ENCODE results near the gene TMEM14C. TPM values are rescaled to one million over a fixed set of nuclear protein-coding genes. Genes with fewer than 3 reads are reported as not detected.

TMEM14C gene
- total and polyA plus RNA-seq, 2 donors (not counting 3 experiments of a cell fraction or from before 2014, with no cell fraction given) = 89.3 to 146 TPM

DNA sequence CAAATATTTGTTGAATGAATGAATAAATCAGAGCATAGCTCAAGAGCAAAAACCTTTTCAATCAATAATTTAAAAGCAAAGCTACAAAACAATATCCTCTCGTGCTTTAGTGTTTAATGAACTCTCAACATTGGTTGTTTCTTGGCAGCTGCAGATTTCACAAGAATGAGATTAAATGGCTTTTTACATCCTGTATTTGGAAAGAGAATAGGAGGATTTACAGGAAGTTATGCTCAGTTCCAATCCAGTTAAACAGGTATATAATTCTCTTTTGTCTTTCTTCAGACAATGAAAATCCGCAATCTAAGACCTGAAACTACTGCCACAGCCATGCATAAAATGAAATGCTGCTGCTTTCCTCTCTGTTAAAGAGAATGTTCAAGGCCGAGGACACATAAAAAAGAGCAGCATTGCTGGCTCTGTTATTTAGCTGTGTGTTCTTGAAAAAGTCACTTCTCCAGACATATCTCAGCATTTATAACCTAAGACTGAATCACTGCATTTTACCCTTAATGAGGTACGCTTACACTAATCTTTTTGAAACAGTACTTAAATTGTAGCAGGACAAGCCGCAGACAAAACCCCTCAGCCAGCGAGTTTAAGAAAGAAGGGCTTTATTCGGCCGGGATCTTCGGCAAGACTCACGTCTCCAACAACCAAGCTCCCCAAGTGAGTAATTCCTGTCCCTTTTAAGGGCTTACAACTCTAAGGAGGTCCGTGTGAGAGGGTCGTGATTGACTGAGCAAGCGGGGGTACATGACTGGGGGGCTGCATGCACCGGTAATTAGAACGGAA is 32.0 kb upstream of the TMEM14C start:
- POLR2A ChIA-PET = no interaction called here
- dilution Hi-C loops (cut with MboI; ENCODE audit: extremely low pct_ligation_motif_present, low sequenced_read_pairs) = no loop called here

More for the DNA sequence above, 32.0 kb upstream of the TMEM14C start:
- FAIRE-seq (no peak), DNase-seq (ENCODE audit: low read depth, low spot score) (no peak)
- Histone ChIP-seq H3K4me1 (ENCODE audit: control insufficient read depth, extremely low read depth, insufficient read depth, low read length) (peaks cover 11% of the 10 kb centered on the region), H3K27ac (ENCODE audit: insufficient read depth, low read depth, low read length) (no peak overlapping the region), H3K79me2 (ENCODE audit: control insufficient read depth, insufficient read depth, low read length) (peaks cover 11% of the 10 kb centered on the region), H3K4me3 (replicated peaks in 1 of 3; ENCODE audit: insufficient read depth in 1 of 3, low read depth in 1 of 3, low read length in 3 of 3) (no peak overlapping the region), H2AFZ (ENCODE audit: low read depth, low read length) (no peak overlapping the region), H3K9me1 (replicated peaks; ENCODE audit: control insufficient read depth, extremely low read depth, insufficient read depth, low read length) (no peaks in the 10 kb centered on the region), H3K9ac (replicated peaks; ENCODE audit: extremely low read depth, insufficient read depth, low read length) (no peak overlapping the region), H3K9me3 (replicated peaks; ENCODE audit: control insufficient read depth, insufficient read depth, low read length) (no peaks in the 10 kb centered on the region), H3K36me3 (ENCODE audit: control insufficient read depth in 2 of 2, extremely low read depth in 1 of 2, insufficient read depth in 2 of 2, low read length in 2 of 2) (no peaks in the 10 kb centered on the region), H3K4me2 (ENCODE audit: insufficient read depth, low read length) (no peak overlapping the region), H3K27me3 (ENCODE audit: control insufficient read depth in 2 of 2, insufficient read depth in 2 of 2, low read length in 2 of 2) (peaks cover 4 to 16% of the 10 kb centered on the region in 2 experiments), H4K20me1 (replicated peaks; ENCODE audit: control insufficient read depth, extremely low read depth, insufficient read depth, low read length) (no peaks in the 10 kb centered on the region)
- intact Hi-C loops (cut with micrococcal nuclease) = loop anchor here (5.0 kb wide), 1 partner anchor 59 kb away; no protein-coding TSS in a partner anchor
- CTCF ChIA-PET = interaction anchor here (0.9 to 2.1 kb wide), 4 partner anchors 180 to 225 kb away, joined by 3 to 11 read pairs (median 3); no protein-coding TSS in a partner anchor
- BruUV-seq (replicated peaks) = no TSS peak
- TF ChIP-seq MYC (IDR thresholded peaks at IDR 0.05; ENCODE audit: low read depth, low read length) = no peak
- TF ChIP-seq JUN (IDR thresholded peaks at IDR 0.05; ENCODE audit: borderline replicate concordance, insufficient read depth, insufficient read length, low read depth) = no peak
- no peak for TF ChIP-seq POLR2AphosphoS5 (IDR thresholded peaks at IDR 0.05; ENCODE audit: insufficient read depth, low read depth, low read length)
- TF ChIP-seq, protein P1, sequence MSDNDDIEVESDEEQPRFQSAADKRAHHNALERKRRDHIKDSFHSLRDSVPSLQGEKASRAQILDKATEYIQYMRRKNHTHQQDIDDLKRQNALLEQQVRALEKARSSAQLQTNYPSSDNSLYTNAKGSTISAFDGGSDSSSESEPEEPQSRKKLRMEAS (IDR thresholded peaks at IDR 0.05; ENCODE audit: insufficient read depth, insufficient read length) = no peak
- TF ChIP-seq POLR2A (IDR thresholded peaks at IDR 0.05; ENCODE audit: low read depth, low read length) = no peak
- TF ChIP-seq, protein P2, sequence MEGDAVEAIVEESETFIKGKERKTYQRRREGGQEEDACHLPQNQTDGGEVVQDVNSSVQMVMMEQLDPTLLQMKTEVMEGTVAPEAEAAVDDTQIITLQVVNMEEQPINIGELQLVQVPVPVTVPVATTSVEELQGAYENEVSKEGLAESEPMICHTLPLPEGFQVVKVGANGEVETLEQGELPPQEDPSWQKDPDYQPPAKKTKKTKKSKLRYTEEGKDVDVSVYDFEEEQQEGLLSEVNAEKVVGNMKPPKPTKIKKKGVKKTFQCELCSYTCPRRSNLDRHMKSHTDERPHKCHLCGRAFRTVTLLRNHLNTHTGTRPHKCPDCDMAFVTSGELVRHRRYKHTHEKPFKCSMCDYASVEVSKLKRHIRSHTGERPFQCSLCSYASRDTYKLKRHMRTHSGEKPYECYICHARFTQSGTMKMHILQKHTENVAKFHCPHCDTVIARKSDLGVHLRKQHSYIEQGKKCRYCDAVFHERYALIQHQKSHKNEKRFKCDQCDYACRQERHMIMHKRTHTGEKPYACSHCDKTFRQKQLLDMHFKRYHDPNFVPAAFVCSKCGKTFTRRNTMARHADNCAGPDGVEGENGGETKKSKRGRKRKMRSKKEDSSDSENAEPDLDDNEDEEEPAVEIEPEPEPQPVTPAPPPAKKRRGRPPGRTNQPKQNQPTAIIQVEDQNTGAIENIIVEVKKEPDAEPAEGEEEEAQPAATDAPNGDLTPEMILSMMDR (IDR thresholded peaks at IDR 0.05; ENCODE audit: extremely low read depth in 1 of 2, insufficient read depth in 1 of 2, low read depth in 1 of 2, low read length in 2 of 2) = no peak
- TF ChIP-seq EZH2 (IDR thresholded peaks at IDR 0.05; ENCODE audit: borderline replicate concordance, low read depth, low read length, severe bottlenecking) = no peak
- TF ChIP-seq FOS (IDR thresholded peaks at IDR 0.05; ENCODE audit: borderline replicate concordance, insufficient read depth, low read length) = no peak
- TF ChIP-seq GATA2 (IDR thresholded peaks at IDR 0.05; ENCODE audit: insufficient read depth, insufficient read length, low read depth, low read length) = no peak

All from endothelial cell of umbilical vein (primary cell).